ENCODE data around the gene GGACT.
"Not testable (repeated sequence)": the region's sequence is repeated elsewhere in the genome, so short reads cannot be mapped to it uniquely, and the experiment has no call there.

The GGACT gene

DNA sequence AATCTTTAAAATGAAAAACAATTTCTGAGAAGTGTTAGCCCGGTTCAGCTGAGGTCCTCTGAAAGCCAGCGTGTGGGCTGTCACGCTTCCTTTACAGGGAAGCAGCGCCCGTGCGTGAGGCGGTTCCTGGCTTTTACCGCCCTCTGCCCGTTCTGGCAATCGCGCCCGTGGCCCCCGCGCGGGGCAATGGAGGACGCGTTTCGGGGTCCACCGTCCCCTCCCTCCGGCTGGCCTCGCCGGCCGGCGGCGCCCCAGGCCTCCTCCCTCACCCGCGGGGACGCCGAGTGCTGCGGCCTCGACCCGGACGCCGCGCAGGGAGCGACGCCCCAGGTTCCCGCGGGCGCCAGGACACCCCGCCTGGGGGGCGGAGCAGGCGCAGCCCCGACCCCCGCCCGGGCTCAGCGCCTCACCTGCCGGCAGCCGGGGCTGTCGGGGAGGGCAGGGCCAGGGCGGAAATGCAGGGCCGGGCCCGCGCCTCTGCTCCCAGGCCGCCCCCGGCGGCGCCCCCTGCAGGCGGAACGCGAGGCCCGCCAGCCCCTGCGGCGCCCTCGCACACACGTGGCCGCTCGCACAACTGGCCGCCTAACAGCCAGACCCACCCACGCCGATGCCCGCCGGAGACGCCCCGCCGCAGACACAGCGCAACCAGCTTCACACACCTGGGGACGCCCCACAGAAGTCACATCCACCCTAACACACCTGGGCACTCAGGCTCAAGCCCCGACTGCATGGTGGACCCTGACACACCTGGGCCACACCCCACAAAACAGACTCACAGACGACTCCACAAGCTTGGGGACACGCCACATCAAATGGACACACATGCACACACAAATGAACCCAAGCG is at the start of gene GGACT:
GGACT (minus strand) TSS at position 459 of the 847 bp plus-strand sequence. CDS start 56,198 bp downstream, outside the sequence.
- DNase-seq, result peak; percentile 24

DNA sequence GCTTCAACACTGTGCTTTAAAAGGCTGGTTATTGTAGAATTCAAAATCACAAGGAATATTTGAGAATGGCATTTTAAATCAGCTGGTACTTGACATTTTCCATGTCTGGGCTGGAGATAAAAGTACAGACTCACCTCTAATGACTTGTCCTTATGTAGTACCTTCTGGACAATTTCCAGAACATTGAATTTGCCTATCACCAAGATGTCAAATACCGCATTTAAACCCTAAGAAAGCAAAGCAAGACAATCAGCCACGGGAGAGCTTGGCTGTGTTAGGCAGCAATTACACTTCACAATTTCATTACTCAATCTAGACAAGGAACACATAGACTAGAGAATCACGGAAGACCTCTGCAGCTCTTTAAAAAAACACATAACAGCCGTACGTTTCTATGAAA is 49.2 kb upstream of the GGACT start:
- DNase-seq, result no peak

DNA sequence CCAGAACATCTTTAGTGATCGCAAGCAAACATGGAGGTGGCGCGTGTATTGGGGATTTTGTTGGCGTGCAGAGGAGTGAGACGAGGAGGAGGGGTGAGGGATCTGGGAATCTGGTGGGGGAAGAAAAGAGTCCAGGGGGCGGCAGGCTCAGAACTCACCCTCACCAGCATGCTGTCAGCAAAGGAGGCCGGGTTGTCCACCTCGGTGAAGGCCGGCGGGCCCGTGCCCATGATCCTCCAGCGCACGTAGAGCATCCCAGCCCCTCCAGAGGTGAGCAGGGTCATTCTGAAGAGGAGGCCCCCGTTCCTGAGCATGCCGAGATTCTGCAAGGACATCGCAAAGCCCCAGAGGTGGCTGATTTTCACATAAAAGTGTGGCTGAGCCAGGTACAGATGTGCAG is 48.8 kb upstream of the GGACT start:
- no peak for DNase-seq

DNA sequence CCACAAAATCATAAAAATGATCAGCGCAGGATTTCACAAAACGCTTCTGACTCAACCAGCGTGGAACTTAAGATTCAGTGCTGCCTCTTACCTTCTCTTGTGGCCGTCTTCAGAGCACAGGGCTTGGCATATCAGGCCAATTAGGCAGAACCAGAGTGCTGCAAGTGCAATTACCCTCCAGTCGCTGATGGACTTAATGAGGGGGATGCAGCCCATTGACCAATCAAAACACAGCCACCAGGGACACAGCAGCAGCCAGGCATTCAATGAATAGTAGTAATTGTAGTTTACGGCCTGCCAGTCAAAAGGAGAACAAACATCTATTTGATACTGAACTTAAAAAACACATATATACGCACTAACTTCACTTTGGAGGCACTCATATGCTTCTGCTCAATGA is 47.9 kb upstream of the GGACT start:
- peak; percentile 97 for DNase-seq

DNA sequence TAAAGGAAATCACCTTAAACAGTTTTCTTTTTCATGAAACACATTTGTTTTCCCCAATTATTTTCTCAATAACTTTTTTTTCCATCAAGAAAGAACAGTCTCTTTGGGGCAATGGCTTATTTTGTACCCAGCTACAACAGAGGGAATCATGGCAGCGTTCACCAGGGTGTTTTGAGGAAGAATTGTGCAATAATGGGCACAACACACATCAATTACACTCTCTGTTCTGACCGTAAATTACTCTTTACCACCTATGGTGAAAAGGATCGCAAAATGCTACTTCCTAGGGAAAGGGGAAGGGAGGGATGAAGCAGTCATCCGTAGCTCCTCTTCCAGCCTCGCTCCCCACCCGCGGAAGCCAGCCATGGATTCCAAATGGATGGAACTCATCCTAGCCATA is 47.4 kb upstream of the GGACT start:
- DNase-seq, result peak; percentile 76

DNA sequence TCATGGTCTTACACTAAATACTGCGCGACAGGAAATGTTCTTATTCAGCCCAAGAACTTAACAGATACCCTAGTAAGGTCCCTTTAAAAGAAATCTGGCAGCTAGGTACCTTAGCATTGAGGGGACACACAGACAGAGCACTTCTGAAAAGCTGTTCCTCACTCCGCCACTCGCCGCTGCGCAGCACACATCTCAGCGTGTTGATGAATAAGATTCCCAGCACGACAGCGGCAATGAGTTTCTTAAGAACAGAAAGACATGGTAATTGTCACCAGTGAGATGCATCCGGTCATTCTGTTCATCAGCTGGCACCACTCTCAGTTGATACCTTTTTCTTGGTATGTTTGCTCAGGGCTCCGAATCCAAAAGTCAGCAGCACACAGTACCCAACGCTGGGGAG is 46.1 kb upstream of the GGACT start:
- no peak for DNase-seq

DNA sequence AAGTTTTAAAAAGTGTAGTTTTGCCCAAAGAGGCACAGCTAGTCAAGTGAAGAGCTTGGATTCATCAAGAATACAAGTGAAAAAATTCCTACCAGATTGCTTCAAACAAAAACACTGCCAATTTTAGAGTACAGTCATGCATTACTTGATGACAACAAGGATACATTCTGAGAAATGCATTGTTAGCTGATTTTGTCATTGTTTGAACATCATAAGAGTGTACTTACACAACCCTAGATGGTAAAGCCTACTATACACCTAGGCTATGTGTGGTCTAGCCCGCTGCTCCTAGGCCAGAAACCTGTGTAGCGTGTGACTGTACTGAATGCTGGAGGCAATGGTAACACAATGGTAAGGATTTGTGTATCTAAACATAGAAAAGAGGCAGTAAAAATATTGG is 44.9 kb upstream of the GGACT start:
- no peak for DNase-seq

DNA sequence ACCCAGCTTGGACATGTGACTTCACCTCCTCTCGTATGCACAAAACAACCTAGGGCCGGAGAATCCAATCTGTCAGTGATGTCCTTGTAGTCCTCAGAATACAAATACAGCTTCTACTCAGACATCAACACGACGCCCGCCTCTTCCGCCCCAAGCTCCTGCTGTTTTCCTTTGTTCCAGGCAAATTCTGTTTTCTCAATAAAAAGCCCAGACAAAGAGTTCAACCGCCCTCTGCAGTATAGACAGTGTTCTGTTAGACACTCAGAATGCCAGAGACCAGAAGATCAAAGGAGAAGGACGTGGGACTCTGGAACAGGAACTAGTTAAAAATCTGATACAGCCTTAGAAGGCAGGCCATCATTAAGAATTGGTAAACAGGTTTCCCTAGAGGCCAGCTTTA is 42.0 kb upstream of the GGACT start:
- DNase-seq, result peak; percentile 98

DNA sequence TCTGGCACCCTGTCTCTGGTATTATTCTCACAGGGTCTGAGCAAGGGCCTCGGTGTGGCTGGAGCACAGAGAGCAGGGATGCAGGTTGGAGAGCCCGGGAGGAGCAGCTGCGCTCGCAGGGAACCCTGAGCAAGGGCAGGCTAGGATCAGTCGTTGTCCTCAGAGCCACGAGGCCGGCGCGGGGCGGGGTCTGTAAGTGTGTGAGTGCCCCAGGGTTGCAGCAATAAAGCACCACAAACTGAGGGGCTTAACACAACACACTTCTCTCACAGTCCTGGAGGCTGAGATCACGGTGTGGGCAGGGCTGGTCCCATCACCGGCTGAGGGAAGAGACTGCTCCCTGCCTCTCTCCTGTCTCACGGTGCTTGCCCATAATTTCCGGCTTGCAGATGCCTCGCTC is 38.5 kb upstream of the GGACT start:
- no peak for DNase-seq

DNA sequence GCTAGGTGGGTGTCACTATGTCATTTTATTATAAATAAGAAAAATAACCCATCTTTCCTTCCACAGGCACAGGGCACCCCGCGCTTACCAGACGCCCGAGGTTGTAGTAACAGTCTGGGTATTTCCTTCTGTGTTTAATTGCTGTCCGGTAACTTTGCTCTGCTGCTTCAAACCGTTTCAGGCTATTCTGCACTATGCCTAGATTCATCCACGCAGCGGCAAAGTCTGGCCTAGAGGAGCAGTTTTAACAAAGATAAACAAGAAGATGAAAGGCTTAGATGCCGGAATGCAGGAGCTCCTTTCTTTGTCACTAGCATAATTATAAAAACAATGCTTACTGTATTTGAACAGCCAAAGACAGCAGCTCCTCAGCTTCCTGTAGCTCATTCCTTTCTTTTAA is 36.9 kb upstream of the GGACT start:
- no peak for DNase-seq

DNA sequence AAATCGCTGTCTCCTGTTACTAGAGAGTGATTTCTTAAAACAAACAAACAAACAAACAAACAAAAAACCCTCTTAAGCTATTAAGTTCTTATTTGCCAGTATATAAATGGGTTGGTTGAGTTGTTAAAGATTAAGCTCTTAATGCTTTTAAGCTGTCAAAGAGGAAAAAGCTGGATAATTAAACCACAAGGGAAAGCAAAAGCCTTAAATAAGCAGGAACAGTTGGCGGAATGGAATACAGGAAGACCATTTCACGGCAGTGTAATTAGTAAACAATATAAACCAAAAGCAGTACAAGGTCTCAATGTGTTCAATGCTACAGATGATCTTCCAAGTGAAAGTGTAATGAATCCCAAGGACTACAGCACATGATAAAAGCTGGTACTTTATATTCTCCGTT is 32.2 kb upstream of the GGACT start:
- DNase-seq, result no peak

DNA sequence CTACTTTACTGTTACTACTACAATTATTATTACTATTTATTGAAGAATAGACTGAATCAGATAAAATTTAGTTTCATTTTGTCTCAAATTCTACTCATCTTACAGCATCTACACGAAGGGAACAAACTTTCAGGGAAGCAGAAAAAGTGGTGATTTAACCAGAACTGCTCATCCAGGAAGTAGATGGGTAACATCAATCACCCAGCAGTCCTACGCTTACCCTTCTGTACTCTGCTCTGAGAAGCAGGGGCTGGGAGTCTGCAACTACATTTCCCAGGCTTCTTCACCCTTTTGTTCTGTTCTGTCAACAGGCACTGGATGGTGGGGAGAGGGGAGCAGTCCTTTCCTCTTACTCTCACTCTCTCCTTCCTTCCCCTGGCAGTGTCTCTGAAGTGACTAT is 31.4 kb upstream of the GGACT start:
- DNase-seq, result no peak

DNA sequence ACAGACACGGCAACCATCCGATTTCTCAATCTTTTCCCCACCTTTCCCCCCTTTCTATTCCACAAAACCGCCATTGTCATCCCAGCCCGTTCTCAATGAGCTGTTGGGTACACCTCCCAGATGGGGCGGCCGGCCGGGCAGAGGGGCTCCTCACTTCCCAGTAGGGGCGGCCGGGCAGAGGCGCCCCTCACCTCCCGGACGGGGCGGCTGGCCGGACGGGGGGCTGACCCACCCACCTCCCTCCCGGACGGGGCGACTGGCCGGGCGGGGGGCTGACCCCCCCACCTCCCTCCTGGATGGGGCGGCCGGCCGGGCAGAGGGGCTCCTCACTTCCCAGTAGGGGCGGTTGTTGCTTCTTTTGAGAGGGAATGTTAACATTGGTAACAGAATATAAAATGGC is 30.3 kb upstream of the GGACT start:
- DNase-seq, result not testable (repeated sequence)

DNA sequence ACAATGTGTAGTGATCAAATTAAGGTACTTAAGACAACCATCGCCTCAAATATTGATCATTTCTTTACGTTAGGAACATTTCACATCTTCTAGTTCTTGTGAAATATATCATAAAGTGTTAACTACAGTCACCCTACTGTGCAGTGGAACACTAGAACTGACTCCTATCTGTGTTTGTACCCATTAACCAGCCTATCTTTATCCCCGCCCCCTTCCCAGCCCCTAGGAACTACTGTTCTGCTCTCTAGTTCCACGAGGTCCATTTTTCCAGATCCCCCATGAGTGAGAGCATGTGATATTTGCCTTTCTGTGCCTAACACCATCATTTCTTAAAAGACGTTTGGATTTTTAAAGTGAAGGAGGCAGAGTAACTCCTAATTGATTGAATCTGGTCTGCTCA is 24.4 kb upstream of the GGACT start:
- no peak for DNase-seq

DNA sequence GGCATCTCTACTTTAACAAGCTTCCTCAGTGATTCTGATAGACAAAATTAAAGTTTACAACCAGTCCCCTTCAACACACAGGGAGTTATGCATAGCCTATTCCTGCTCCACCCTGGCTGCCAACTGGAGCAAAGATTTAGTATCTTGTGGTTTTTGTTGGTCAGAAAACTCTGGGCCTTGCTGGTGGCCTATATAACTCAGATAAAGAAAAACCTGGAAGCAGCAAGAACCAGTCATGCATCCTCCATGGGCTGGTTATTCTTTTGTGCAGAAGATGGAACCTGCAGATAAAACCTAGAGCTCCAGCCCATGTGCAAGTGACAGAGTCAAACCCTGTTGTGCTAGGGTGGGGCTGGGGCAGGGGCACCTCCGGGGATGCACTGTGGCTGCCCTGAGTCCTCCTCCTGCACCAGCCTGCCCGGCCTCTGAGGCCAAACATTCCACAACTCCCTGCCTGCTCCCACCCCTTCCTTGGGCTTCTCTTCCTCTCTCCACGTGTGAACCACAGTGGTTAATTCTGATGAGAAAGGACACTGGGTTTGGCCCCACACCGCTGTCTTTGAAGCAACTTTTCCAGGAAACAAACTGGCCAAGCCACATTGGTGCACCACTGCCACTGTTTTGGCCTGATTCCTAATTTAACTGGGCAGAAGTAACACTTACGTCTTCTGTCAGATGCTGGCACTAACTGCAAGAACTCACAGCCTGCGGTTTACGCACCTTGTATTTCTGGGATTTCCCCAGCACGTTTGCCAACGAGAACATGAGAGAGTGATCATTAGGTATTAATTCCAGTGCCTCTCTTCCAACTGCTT is 23.3 kb upstream of the GGACT start:
- DNase-seq, result no peak

DNA sequence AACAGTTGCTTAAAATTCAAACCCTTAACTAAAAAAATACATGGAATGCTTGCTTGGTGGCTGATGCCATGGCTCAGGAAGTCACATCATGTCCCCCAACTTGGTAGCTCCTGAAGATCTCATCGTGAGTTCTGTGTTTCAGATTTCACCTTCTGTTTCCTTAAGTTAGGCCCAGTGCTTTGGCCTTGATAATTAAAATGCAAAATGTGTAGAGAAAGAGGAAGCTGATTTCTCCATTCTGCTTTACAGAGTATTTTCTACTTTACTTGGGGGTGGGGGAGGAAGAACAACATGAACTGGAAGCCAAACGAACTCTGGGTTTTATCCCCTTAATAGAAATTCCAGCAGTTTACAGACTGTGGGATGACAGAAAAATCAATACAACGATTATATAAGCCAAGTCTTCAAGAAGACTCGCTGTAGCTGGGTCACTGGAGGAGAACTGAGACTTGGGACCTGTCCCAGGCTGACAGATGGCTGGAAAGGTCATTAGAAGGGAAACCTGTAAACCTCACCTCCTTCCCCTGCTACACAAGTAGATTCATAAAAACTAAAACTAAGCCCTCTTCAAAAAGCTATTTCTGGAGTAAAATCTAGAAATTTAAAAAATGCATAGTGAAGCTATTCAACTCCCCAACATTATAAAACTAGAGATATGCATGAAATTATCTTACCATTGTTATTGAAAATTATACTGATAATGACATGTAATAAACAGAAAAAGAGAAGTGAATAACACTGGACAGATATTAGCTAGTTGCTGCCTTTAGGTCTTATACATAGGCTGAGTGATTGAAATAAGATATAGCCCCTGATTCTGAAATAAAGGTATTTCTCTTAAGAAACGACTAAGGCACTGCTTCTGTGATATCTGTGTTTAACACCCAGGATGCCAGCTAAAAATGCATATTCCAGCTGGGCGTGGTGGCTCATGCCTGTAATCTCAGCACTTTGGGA is 22.1 kb upstream of the GGACT start:
- no peak for DNase-seq

DNA sequence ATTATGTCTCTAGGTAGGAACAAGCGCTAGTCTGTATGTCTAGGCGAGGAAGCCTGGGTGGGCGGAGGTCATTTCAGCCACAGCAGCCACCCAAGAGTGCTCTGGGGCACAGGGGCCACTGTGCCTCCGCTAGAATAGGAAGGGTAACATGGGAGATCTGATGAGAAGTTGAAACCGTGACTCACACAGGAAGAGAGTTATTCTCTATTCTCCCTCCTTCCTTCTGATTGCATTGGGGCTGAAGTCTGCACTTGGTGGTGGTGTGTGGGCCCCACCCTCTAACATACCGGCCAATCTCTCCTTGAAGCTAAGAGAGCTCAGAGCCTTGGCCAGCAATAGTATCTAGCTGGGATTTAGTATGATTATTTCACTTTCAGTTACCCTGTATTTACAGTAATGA is 20.3 kb upstream of the GGACT start:
- DNase-seq, result no peak

DNA sequence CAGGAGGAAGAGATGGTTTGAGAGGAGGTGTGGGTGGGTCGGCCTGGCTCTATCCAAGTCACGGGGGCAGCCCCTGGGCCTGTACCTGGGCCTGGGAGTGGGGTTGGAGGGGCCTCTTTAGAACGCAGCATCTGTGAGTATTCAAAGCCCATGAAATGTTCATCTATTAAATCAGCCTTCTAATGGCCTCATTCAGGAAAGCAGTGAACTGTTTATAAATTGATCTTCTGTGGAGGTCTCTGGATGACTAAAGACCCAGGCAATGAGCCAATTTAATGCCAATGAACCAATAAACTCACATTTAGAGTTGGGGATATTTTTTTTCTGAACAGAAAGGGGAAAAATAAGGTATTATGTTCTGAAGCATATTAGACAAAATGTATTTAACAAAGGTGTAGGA is 19.9 kb upstream of the GGACT start:
- no peak for DNase-seq

DNA sequence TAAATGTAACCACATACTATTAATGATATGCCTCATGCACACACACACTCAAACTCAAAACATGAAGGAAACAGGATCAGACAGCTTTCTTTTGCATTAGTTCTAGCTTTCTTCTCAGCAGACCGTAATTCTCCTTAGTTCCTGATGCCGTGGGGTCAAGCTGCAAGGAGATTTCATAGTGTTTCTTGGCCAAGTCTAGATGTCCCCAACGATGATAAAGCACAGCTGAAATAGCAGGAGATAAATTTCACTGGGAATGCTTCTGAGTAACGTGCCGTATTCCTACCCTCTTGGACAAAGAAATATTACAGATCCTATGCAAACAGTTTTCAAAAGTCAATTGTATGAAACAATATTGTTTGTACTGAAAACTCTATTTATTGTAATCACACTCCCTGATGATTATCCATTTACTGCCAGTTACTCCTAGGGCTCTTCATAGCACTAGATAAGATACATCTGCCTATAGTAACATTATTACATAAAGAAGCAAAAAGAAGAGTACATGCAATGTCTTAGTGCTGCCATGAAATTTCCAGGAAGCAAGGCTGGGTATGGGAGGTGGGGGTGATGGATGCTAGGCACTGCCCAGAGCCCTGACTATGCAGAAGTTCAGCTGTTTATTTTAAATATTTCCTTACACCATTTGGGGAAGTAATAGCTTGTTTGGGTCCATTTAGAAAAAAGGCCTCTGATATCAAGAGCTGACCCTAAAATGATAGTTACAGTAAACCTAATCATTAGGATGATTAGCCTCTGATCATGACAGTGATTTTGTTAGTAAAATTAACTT is 16.5 kb upstream of the GGACT start:
- DNase-seq, result no peak

DNA sequence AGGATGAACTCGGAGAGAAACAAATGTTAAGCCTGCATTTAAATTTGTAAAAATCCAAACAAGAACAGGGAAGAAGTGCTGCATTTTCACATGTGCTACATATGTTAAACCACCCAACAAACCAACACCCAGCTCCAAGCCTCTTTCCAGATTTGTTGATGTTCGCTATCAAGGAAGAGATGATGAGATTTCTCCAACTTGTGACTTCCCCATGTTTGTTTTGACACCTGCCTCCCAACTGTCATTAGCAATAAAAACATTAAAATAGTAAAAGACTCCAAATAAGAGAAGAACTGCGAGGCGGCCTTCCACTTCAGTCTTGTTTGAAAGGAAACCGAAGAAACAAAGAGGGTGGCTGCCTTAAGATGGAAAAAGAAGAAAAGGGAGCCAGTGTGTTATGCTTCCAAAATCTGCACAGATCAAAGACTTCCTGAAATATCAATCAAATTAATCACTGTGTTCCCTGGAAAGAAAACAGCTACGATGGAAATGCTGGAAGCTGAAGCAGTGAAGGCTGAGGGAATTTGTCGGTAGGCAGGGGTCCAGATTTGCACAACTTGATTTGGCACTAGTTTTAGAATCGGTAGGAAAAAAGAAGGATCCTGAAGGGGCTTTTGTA is 14.0 kb upstream of the GGACT start:
- DNase-seq, result no peak

DNA sequence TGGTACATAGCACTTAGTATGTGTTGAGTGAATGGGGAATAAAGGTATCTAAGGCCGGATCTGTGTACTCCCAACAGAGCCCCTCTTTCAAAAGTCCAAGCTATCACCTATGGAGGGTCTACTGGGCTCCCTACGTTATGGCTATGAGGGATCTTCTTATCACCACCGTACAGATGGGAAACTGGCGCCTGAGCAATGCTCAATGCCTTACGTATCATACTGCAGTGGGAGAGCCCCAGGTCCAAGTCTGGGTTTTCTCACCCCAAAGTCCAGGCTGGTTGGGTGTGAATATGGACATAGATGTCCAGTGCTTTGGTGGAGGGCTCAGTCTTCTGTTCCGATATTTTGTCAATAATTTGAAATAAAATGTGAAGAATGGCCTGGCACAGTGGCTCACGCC is 13.1 kb upstream of the GGACT start:
- no peak for DNase-seq

DNA sequence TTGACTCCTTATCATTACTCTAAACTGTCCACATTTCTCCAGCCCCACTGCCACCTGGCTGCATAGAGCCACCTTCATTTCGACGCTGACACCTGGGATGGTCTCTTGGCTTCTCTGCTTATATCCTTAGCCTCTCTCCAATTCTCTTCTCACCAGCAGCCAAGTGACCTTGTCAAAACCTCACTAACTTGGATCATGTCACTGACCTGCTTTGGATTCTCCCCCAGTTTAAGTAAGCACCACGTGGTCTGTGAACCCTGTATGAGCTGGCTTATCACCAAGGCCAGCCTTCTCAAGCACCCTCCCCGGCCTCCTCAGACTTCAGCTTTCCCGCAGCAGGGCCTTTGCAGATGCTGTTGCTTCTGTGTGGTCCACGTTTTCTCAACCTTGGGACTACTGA is 12.3 kb upstream of the GGACT start:
- DNase-seq, result no peak
